SK-N-SH treated with all-trans-retinoic acid at 6 μM for 48 hours (cell line): ENCODE data around the gene SYNRG.

ENCODE experiments used
- ATAC-seq: fragments of 200-7000 bp; cut with Tn5 transposase; 3 replicates; pipeline ENCODE4 v1.9.1; 2020; ENCODE audit warnings: mild to moderate bottlenecking, moderate library complexity
- ARNTL ChIP-seq: fragments of 450-650 bp; formaldehyde crosslinking; IDR thresholded peaks from 2 replicates; pipeline ENCODE4 v1.5.0; 2020; ENCODE audit warnings: low read depth, mild to moderate bottlenecking, moderate library complexity, borderline replicate concordance
- BACH2 ChIP-seq: fragments of 250-450 bp; sonication (Bioruptor Pico); IDR thresholded peaks from 2 replicates; pipeline ENCODE4 v1.9.0; 2021; ENCODE audit warnings: mild to moderate bottlenecking, borderline replicate concordance
- CREB5 ChIP-seq: fragments of 250-450 bp; sonication (Bioruptor Pico); IDR thresholded peaks from 2 replicates; pipeline ENCODE4 v1.5.1; 2020; ENCODE audit warnings: low read depth, mild to moderate bottlenecking, moderate library complexity
- CSRNP3 ChIP-seq: fragments of 250-450 bp; sonication (Bioruptor Pico); IDR thresholded peaks from 2 replicates; pipeline ENCODE4 v1.5.1; 2021; ENCODE audit warnings: mild to moderate bottlenecking, moderate library complexity
- GLIS3 ChIP-seq: fragments of 250-450 bp; sonication (Bioruptor Pico); IDR thresholded peaks from 2 replicates; pipeline ENCODE4 v1.5.0; 2020; ENCODE audit warnings: mild to moderate bottlenecking, moderate library complexity
- ISL1 ChIP-seq: fragments of 250-450 bp; sonication (Bioruptor Pico); IDR thresholded peaks from 2 replicates; pipeline ENCODE4 v2.1.2; 2022; ENCODE audit warnings: mild to moderate bottlenecking, moderate library complexity
- OSR1 ChIP-seq: fragments of 250-450 bp; sonication (Bioruptor Pico); IDR thresholded peaks from 2 replicates; pipeline ENCODE4 v1.8.0; 2022; ENCODE audit warnings: moderate library complexity, mild to moderate bottlenecking, inconsistent platforms
- POU6F1 ChIP-seq: fragments of 250-450 bp; sonication (Bioruptor Pico); IDR thresholded peaks from 2 replicates; pipeline ENCODE4 v1.8.0; 2021; ENCODE audit warnings: low read depth, mild to moderate bottlenecking, moderate library complexity, borderline replicate concordance
- PPARA ChIP-seq: fragments of 250-450 bp; sonication (Bioruptor Pico); IDR thresholded peaks from 2 replicates; pipeline ENCODE4 v1.5.0; 2020; ENCODE audit warnings: mild to moderate bottlenecking, borderline replicate concordance
- SNAI2 ChIP-seq: fragments of 250-450 bp; sonication (Bioruptor Pico); IDR thresholded peaks from 2 replicates; pipeline ENCODE4 v1.5.0; 2020; ENCODE audit warnings: mild to moderate bottlenecking, moderate library complexity
- TCF4 ChIP-seq: fragments of 250-450 bp; sonication (Bioruptor Pico); IDR thresholded peaks from 2 replicates; pipeline ENCODE4 v1.8.0; 2021; ENCODE audit warnings: mild to moderate bottlenecking, moderate library complexity, borderline replicate concordance
- TOX ChIP-seq: fragments of 250-450 bp; sonication (Bioruptor Pico); IDR thresholded peaks from 2 replicates; pipeline ENCODE4 v1.8.0; 2021; ENCODE audit warnings: mild to moderate bottlenecking, moderate library complexity, borderline replicate concordance
- TSHZ2 ChIP-seq: fragments of 250-450 bp; sonication (Bioruptor Pico); IDR thresholded peaks from 2 replicates; pipeline ENCODE4 v1.5.0; 2020; ENCODE audit warnings: mild to moderate bottlenecking, moderate library complexity
- ZFP3 ChIP-seq: fragments of 250-450 bp; sonication (Bioruptor Pico); IDR thresholded peaks from 2 replicates; pipeline ENCODE4 v1.5.0; 2020; ENCODE audit warnings: mild to moderate bottlenecking, moderate library complexity
- ZFP30 ChIP-seq: fragments of 450-650 bp; formaldehyde crosslinking; IDR thresholded peaks from 2 replicates; pipeline ENCODE4 v1.5.0; 2022; ENCODE audit warnings: mild to moderate bottlenecking, moderate library complexity
- ZNF565 ChIP-seq: fragments of 450-650 bp; formaldehyde crosslinking; conservative IDR thresholded peaks from 2 replicates; pipeline ENCODE4 v1.5.0; 2020; ENCODE audit warnings: low read depth, mild to moderate bottlenecking, moderate library complexity
- ZNF70 ChIP-seq: fragments of 450-650 bp; formaldehyde crosslinking; IDR thresholded peaks from 2 replicates; pipeline ENCODE4 v1.5.0; 2020; ENCODE audit warnings: mild to moderate bottlenecking, moderate library complexity
- ZNF8 ChIP-seq: fragments of 450-650 bp; formaldehyde crosslinking; IDR thresholded peaks from 2 replicates; pipeline ENCODE4 v1.5.0; 2020; ENCODE audit warnings: mild to moderate bottlenecking, moderate library complexity

The SYNRG gene

GRCh38 chr17:37543637-37544052 is 65.6 kb downstream of the SYNRG start:
- no peak for ATAC-seq

GRCh38 chr17:37541880-37542660 is 67.1 kb downstream of the SYNRG start:
- ATAC-seq: no peak
- no peak for TF ChIP-seq ARNTL (CRISPR knock-in tag)
- no peak for TF ChIP-seq CSRNP3 (CRISPR knock-in tag)

More at GRCh38 chr17:37543637-37544052, 65.6 kb downstream of the SYNRG start:
- TF ChIP-seq POU6F1 (CRISPR knock-in tag): no peak
- no peak for TF ChIP-seq GLIS3
- TF ChIP-seq TOX (CRISPR knock-in tag): no peak
- no peak for TF ChIP-seq ZNF565 (CRISPR knock-in tag)
- TF ChIP-seq ZNF70: no peak
- no peak for TF ChIP-seq BACH2 (CRISPR knock-in tag)
- TF ChIP-seq ZFP3 (CRISPR knock-in tag): no peak
- TF ChIP-seq ZFP30 (CRISPR knock-in tag): no peak
- no peak for TF ChIP-seq CREB5 (CRISPR knock-in tag)
- no peak for TF ChIP-seq OSR1 (CRISPR knock-in tag)
- no peak for TF ChIP-seq TCF4 (CRISPR knock-in tag)
- no peak for TF ChIP-seq TSHZ2 (CRISPR knock-in tag)

- TF ChIP-seq PPARA (CRISPR knock-in tag) (no peak), ZNF565 (CRISPR knock-in tag) (no peak), ZNF8 (CRISPR knock-in tag) (no peak)
- no peak for ATAC-seq
These were observed 70.1 kb downstream of the SYNRG start for GRCh38 chr17:37538981-37539659.

- TF ChIP-seq POU6F1 (CRISPR knock-in tag): no peak
- no peak for TF ChIP-seq ZNF565 (CRISPR knock-in tag)
- no peak for TF ChIP-seq PPARA (CRISPR knock-in tag)
- TF ChIP-seq ZNF70: no peak
- no peak for TF ChIP-seq CREB5 (CRISPR knock-in tag)
- no peak for TF ChIP-seq GLIS3
- TF ChIP-seq TOX (CRISPR knock-in tag): no peak
- no peak for TF ChIP-seq CSRNP3 (CRISPR knock-in tag)
- no peak for TF ChIP-seq ZFP30 (CRISPR knock-in tag)
- TF ChIP-seq ISL1 (CRISPR knock-in tag): no peak
- no peak for TF ChIP-seq SNAI2
- no peak for TF ChIP-seq ZFP3 (CRISPR knock-in tag)
- TF ChIP-seq, all 23 proteins: peak for 0
- ATAC-seq: no peak
These were observed 73.3 kb downstream of the SYNRG start for GRCh38 chr17:37535906-37536305.
